HEK293 (cell line): ENCODE data around the gene NFIC.
A peak's percentile ranks its signal among the peaks of the same experiment; 100 is the strongest.
"Not testable (repeated sequence)": the region's sequence is repeated elsewhere in the genome, so short reads cannot be mapped to it uniquely, and the experiment has no call there.

Source experiments
- CTCF ChIA-PET: fragments of 350-600 bp; formaldehyde crosslinking; extraction: SDS; loops from one replicate; lab custom pipeline; 2021; ENCODE audit warnings: antibody characterized with exemption; lab: Yijun Ruan, JAX
- POLR2A ChIA-PET: fragments of 300-600 bp; formaldehyde crosslinking; extraction: SDS; loops from one replicate; lab custom pipeline; 2020; ENCODE audit warnings: antibody characterized with exemption, inconsistent platforms; lab: Yijun Ruan, JAX
- H3K27ac ChIP-seq: fragments of 200-500 bp; sonication (Bioruptor generic); 2 replicates; pipeline ENCODE4 v1.5.1; 2014; ENCODE audit warnings: low read depth, low read length, control low read depth, inconsistent platforms; ENCODE audit errors: extremely low read depth
- H3K36me3 ChIP-seq, 2 experiments: fragments of 200-500 bp in 1 of 2; sonication (Bioruptor generic) in 1 of 2; 1 replicate in 1 of 2; 2 replicates in 1 of 2; pipeline ENCODE4 v1.5.1; 2014 to 2017; ENCODE audit warnings: inconsistent platforms in 2 of 2, low read length in 2 of 2; ENCODE audit not compliant: control insufficient read depth in 2 of 2, insufficient read depth in 1 of 2
- H3K4me1 ChIP-seq: fragments of 200-500 bp; sonication (Bioruptor generic); 2 replicates; pipeline ENCODE4 v1.5.1; 2014; ENCODE audit warnings: mild to moderate bottlenecking, low read length, inconsistent platforms; ENCODE audit not compliant: control insufficient read depth, insufficient read depth
- H3K4me3 ChIP-seq: 2 replicates; pipeline ENCODE4 v1.5.1; 2011; ENCODE audit warnings: low read depth, mild to moderate bottlenecking, control low read depth, low read length, moderate library complexity
- H3K9me3 ChIP-seq: fragments of 200-500 bp; sonication (Bioruptor generic); 2 replicates; pipeline ENCODE4 v1.5.1; 2014; ENCODE audit warnings: low read depth, low read length, inconsistent platforms; ENCODE audit not compliant: control insufficient read depth, insufficient read depth
- BCL11A ChIP-seq: fragments of 450-650 bp; formaldehyde crosslinking; IDR thresholded peaks from 2 replicates; pipeline ENCODE4 v1.5.1; 2016; ENCODE audit warnings: low read depth, missing biosample characterization, missing genetic modification characterization
- HOXD13 ChIP-seq: sonication (generic); formaldehyde crosslinking; IDR thresholded peaks from 2 replicates; pipeline ENCODE4 v1.8.0; 2022; ENCODE audit warnings: missing genetic modification reagents, borderline replicate concordance
- KLF8 ChIP-seq: fragments of 450-650 bp; formaldehyde crosslinking; IDR thresholded peaks from 2 replicates; pipeline ENCODE4 v1.5.1; 2016; ENCODE audit warnings: missing biosample characterization, missing genetic modification characterization
- KLF9 ChIP-seq: fragments of 450-650 bp; formaldehyde crosslinking; IDR thresholded peaks from 2 replicates; pipeline ENCODE4 v1.5.1; 2016; ENCODE audit warnings: missing biosample characterization, missing genetic modification characterization, low read depth
- MYNN ChIP-seq: fragments of 450-650 bp; formaldehyde crosslinking; IDR thresholded peaks from 2 replicates; pipeline ENCODE4 v1.5.1; 2016; ENCODE audit warnings: missing biosample characterization, missing genetic modification characterization, borderline replicate concordance
- OSR2 ChIP-seq: fragments of 450-650 bp; formaldehyde crosslinking; IDR thresholded peaks from 2 replicates; pipeline ENCODE4 v1.5.1; 2016; ENCODE audit warnings: missing biosample characterization, missing genetic modification characterization
- SP7 ChIP-seq: fragments of 450-650 bp; formaldehyde crosslinking; IDR thresholded peaks from 2 replicates; pipeline ENCODE4 v1.5.1; 2016; ENCODE audit warnings: missing biosample characterization, missing genetic modification characterization
- ZFHX2 ChIP-seq: fragments of 450-650 bp; formaldehyde crosslinking; conservative IDR thresholded peaks from 2 replicates; pipeline ENCODE4 v1.5.1; 2016; ENCODE audit warnings: missing biosample characterization, missing genetic modification characterization
- ZNF10 ChIP-seq: fragments of 450-650 bp; formaldehyde crosslinking; IDR thresholded peaks from 2 replicates; pipeline ENCODE4 v1.5.1; 2017; ENCODE audit warnings: missing biosample characterization, missing genetic modification characterization
- ZNF121 ChIP-seq: fragments of 450-650 bp; formaldehyde crosslinking; IDR thresholded peaks from 2 replicates; pipeline ENCODE4 v1.5.1; 2016; ENCODE audit warnings: missing biosample characterization, missing genetic modification characterization
- ZNF302 ChIP-seq: fragments of 450-650 bp; formaldehyde crosslinking; IDR thresholded peaks from 2 replicates; pipeline ENCODE4 v1.5.1; 2016; ENCODE audit warnings: missing biosample characterization, missing genetic modification characterization, low read depth
- ZNF341 ChIP-seq: fragments of 450-650 bp; formaldehyde crosslinking; IDR thresholded peaks from 2 replicates; pipeline ENCODE4; 2016; ENCODE audit warnings: low read depth, missing biosample characterization, missing genetic modification characterization
- ZNF544 ChIP-seq: fragments of 450-650 bp; formaldehyde crosslinking; IDR thresholded peaks from 2 replicates; pipeline ENCODE4 v1.5.0; 2017; ENCODE audit warnings: missing biosample characterization, missing genetic modification characterization
- ZNF692 ChIP-seq: fragments of 450-650 bp; formaldehyde crosslinking; IDR thresholded peaks from 2 replicates; pipeline ENCODE4 v1.5.1; 2016; ENCODE audit warnings: missing biosample characterization, missing genetic modification characterization
- ZNF76 ChIP-seq: fragments of 450-650 bp; formaldehyde crosslinking; IDR thresholded peaks from 2 replicates; pipeline ENCODE4; 2016; ENCODE audit warnings: low read depth, missing biosample characterization, missing genetic modification characterization, borderline replicate concordance
- ZSCAN16 ChIP-seq: fragments of 450-650 bp; formaldehyde crosslinking; IDR thresholded peaks from 2 replicates; pipeline ENCODE4 v1.5.1; 2016; ENCODE audit warnings: missing biosample characterization, missing genetic modification characterization
- ZXDB ChIP-seq: fragments of 450-650 bp; formaldehyde crosslinking; IDR thresholded peaks from 2 replicates; pipeline ENCODE4 v1.5.1; 2016; ENCODE audit warnings: missing biosample characterization, missing genetic modification characterization
- TF ChIP-seq, protein P1 (sequence below): fragments of 450-650 bp; formaldehyde crosslinking; IDR thresholded peaks from 2 replicates; pipeline ENCODE4 v1.5.1; 2016; ENCODE audit warnings: missing biosample characterization, missing genetic modification characterization, borderline replicate concordance
- TF ChIP-seq, protein P2 (sequence below): fragments of 450-650 bp; formaldehyde crosslinking; IDR thresholded peaks from 2 replicates; pipeline ENCODE4 v1.5.0; 2017; ENCODE audit warnings: missing biosample characterization, missing genetic modification characterization, borderline replicate concordance

Gene NFIC

GRCh38 chr19:3446657-3447056 is 80.3 kb downstream of the NFIC start:
- not testable (repeated sequence) for H3K4me1 ChIP-seq, H3K27ac ChIP-seq, H3K4me3 ChIP-seq
- TF ChIP-seq ZNF121: peak; percentile 87
- TF ChIP-seq, all 188 proteins: peak for 1; not testable (repeated sequence) for 187
- H3K9me3 ChIP-seq, POLR2A ChIA-PET: not testable (repeated sequence)
- CTCF ChIA-PET: interaction anchor here (1.1 to 2.6 kb wide), 3 partner anchors 9 to 26 kb away, joined by 3 to 9 read pairs (median 7); no protein-coding TSS in a partner anchor
- H3K36me3 ChIP-seq: peaks cover 0 to 30% of the 10 kb centered on the region in 2 experiments; a peak in 2 of 3 replicates

GRCh38 chr19:3448616-3449334 is 82.4 kb downstream of the NFIC start:
- TF ChIP-seq, protein P1, sequence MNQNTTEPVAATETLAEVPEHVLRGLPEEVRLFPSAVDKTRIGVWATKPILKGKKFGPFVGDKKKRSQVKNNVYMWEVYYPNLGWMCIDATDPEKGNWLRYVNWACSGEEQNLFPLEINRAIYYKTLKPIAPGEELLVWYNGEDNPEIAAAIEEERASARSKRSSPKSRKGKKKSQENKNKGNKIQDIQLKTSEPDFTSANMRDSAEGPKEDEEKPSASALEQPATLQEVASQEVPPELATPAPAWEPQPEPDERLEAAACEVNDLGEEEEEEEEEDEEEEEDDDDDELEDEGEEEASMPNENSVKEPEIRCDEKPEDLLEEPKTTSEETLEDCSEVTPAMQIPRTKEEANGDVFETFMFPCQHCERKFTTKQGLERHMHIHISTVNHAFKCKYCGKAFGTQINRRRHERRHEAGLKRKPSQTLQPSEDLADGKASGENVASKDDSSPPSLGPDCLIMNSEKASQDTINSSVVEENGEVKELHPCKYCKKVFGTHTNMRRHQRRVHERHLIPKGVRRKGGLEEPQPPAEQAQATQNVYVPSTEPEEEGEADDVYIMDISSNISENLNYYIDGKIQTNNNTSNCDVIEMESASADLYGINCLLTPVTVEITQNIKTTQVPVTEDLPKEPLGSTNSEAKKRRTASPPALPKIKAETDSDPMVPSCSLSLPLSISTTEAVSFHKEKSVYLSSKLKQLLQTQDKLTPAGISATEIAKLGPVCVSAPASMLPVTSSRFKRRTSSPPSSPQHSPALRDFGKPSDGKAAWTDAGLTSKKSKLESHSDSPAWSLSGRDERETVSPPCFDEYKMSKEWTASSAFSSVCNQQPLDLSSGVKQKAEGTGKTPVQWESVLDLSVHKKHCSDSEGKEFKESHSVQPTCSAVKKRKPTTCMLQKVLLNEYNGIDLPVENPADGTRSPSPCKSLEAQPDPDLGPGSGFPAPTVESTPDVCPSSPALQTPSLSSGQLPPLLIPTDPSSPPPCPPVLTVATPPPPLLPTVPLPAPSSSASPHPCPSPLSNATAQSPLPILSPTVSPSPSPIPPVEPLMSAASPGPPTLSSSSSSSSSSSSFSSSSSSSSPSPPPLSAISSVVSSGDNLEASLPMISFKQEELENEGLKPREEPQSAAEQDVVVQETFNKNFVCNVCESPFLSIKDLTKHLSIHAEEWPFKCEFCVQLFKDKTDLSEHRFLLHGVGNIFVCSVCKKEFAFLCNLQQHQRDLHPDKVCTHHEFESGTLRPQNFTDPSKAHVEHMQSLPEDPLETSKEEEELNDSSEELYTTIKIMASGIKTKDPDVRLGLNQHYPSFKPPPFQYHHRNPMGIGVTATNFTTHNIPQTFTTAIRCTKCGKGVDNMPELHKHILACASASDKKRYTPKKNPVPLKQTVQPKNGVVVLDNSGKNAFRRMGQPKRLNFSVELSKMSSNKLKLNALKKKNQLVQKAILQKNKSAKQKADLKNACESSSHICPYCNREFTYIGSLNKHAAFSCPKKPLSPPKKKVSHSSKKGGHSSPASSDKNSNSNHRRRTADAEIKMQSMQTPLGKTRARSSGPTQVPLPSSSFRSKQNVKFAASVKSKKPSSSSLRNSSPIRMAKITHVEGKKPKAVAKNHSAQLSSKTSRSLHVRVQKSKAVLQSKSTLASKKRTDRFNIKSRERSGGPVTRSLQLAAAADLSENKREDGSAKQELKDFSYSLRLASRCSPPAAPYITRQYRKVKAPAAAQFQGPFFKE (tag by site-specific recombination): no peak
- TF ChIP-seq HOXD13: no peak
- TF ChIP-seq BCL11A (tag by site-specific recombination): no peak
- no peak for TF ChIP-seq ZXDB (tag by site-specific recombination)
- TF ChIP-seq ZNF341 (tag by site-specific recombination): no peak
- TF ChIP-seq SP7: no peak
- no peak for TF ChIP-seq ZNF76 (tag by site-specific recombination)
- TF ChIP-seq ZNF302 (tag by site-specific recombination): no peak
- TF ChIP-seq KLF9 (tag by site-specific recombination): no peak
- no peak for TF ChIP-seq ZNF10 (tag by site-specific recombination)
- no peak for TF ChIP-seq ZNF121
- no peak for TF ChIP-seq OSR2 (tag by site-specific recombination)
- no peak for TF ChIP-seq MYNN (tag by site-specific recombination)
- no peak for TF ChIP-seq ZSCAN16 (tag by site-specific recombination)
- H3K36me3 ChIP-seq: peaks cover 0 to 47% of the 10 kb centered on the region in 2 experiments; a peak in 2 of 3 replicates
- CTCF ChIA-PET: interaction anchor here (0.5 to 0.6 kb wide), 2 partner anchors 20 to 113 kb away, joined by 3 read pairs; no protein-coding TSS in a partner anchor
- no peak overlapping the region for H3K27ac ChIP-seq
- H3K9me3 ChIP-seq: no peaks in the 10 kb centered on the region
- H3K4me3 ChIP-seq: no peak overlapping the region
- POLR2A ChIA-PET: no interaction called here
- H3K4me1 ChIP-seq: no peaks in the 10 kb centered on the region; the same call in 1 of the 2 replicates

DNA sequence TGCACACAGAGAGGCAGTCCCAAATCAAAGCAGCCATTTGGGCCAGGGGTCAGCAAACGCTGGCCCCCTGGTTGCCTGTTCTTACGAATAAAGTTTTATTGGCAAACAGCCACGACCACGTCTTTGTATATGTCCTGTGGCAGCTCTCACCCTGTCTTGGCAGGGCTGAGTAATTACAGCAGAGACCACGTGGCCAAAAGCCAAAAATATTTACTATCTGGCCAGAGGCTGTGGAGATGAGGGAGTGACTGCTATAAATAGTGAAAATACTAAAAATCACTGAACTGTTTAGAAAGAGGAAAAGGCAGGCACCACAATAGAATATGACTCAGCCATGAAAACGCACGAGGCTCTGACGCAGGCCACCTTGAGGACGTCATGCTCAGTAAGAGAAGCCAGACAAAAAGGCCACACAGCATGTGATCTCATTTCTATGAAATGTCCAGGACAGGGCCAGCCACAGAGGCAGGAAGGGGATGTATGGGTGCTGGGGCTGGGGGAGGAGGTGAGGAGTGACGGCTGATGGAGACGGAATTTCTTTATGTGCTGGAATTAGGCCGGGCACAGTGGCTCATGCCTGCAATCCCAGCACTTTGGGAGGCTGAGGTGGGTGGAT is 84.5 kb downstream of the NFIC start:
- H3K36me3 ChIP-seq: peaks cover 0 to 48% of the 10 kb centered on the region in 2 experiments; a peak in 2 of 3 replicates
- H3K4me3 ChIP-seq: no peak overlapping the region
- no peaks in the 10 kb centered on the region for H3K9me3 ChIP-seq
- ChIA-PET CTCF (interaction anchor here (0.6 to 1.2 kb wide), 5 partner anchors 20 to 790 kb away, joined by 3 to 4 read pairs (median 3); no protein-coding TSS in a partner anchor), POLR2A (no interaction called here)
- no peaks in the 10 kb centered on the region; the same call in 1 of the 2 replicates for H3K4me1 ChIP-seq
- 0 out of 2 replicates have a peak overlapping the region, but pooled peaks have one; percentile 41 for H3K27ac ChIP-seq
- TF ChIP-seq ZFHX2 (tag by site-specific recombination) (no peak), KLF8 (no peak; the same call in 1 of the 2 replicates), ZNF692 (tag by site-specific recombination) (0 out of 2 replicates have a peak, but pooled peaks have one; percentile 44), ZNF544 (tag by site-specific recombination) (no peak)
- TF ChIP-seq, protein P2, sequence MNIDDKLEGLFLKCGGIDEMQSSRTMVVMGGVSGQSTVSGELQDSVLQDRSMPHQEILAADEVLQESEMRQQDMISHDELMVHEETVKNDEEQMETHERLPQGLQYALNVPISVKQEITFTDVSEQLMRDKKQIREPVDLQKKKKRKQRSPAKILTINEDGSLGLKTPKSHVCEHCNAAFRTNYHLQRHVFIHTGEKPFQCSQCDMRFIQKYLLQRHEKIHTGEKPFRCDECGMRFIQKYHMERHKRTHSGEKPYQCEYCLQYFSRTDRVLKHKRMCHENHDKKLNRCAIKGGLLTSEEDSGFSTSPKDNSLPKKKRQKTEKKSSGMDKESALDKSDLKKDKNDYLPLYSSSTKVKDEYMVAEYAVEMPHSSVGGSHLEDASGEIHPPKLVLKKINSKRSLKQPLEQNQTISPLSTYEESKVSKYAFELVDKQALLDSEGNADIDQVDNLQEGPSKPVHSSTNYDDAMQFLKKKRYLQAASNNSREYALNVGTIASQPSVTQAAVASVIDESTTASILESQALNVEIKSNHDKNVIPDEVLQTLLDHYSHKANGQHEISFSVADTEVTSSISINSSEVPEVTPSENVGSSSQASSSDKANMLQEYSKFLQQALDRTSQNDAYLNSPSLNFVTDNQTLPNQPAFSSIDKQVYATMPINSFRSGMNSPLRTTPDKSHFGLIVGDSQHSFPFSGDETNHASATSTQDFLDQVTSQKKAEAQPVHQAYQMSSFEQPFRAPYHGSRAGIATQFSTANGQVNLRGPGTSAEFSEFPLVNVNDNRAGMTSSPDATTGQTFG: no peak
